Measurements from ENCODE around the gene ATP6V0C.

DNA sequence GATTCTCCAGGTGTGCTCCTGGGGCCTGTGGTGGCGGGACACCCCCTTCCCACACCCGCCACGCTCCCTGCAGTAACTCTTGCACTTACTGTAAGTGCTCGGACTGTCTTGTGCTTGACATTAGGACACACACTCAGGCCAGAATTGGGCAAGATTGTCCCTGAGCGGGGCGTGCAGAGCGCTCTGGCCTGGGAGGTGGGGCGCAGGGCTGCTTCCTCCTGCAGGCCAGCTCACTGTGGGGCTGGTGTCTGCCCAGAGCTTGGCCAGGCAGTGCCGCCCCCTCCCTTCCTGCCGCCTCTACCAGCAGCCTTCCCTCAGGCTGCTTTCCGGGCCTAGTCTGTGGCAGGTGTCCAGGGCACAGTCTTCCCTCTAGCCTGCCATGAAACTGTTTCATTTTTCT is 6.1 kb upstream of the ATP6V0C start:
- TF ChIP-seq, protein P1, sequence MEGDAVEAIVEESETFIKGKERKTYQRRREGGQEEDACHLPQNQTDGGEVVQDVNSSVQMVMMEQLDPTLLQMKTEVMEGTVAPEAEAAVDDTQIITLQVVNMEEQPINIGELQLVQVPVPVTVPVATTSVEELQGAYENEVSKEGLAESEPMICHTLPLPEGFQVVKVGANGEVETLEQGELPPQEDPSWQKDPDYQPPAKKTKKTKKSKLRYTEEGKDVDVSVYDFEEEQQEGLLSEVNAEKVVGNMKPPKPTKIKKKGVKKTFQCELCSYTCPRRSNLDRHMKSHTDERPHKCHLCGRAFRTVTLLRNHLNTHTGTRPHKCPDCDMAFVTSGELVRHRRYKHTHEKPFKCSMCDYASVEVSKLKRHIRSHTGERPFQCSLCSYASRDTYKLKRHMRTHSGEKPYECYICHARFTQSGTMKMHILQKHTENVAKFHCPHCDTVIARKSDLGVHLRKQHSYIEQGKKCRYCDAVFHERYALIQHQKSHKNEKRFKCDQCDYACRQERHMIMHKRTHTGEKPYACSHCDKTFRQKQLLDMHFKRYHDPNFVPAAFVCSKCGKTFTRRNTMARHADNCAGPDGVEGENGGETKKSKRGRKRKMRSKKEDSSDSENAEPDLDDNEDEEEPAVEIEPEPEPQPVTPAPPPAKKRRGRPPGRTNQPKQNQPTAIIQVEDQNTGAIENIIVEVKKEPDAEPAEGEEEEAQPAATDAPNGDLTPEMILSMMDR (optimal IDR thresholded peaks at IDR 0.05 in 1 of 3, IDR thresholded peaks at IDR 0.05 in 1 of 3, conservative IDR thresholded peaks at IDR 0.05 in 1 of 3; ENCODE audit: extremely low read depth in 1 of 3, insufficient read depth in 2 of 3, low read length in 3 of 3), result no peak
- no peak for TF ChIP-seq EZH2 (IDR thresholded peaks at IDR 0.05; ENCODE audit: low read length)

All from keratinocyte (primary cell).